Liver (tissue), 9 donors: ENCODE data around the gene CEP164. TPM values are rescaled to one million over a fixed set of nuclear protein-coding genes. Genes with fewer than 3 reads are reported as not detected.
A peak's percentile ranks its signal among the peaks of the same experiment; 100 is the strongest.
"Not testable (repeated sequence)": the region's sequence is repeated elsewhere in the genome, so short reads cannot be mapped to it uniquely, and the experiment has no call there.

Source experiments
- DNase-seq: peaks from one replicate; pipeline ENCODE4 v3.0.0-alpha.2; 2017; ENCODE audit warnings: low spot score
- H3K27ac ChIP-seq, 2 donors: one replicate each; pipeline ENCODE4 v1.7.0; 2013; ENCODE audit warnings: inconsistent platforms in 2 of 2, low read length in 2 of 2, control low read depth in 1 of 2, low read depth in 1 of 2, mild to moderate bottlenecking in 1 of 2
- H3K27me3 ChIP-seq, 4 donors: one replicate each; pipeline versions ENCODE4 v1.6.1 to v1.7.0; 2013; ENCODE audit warnings: low read length in 3 of 4, inconsistent platforms in 1 of 4, mild to moderate bottlenecking in 1 of 4, moderate library complexity in 1 of 4; ENCODE audit not compliant: control insufficient read depth in 4 of 4, insufficient read depth in 4 of 4
- H3K36me3 ChIP-seq, 4 donors: one replicate each; pipeline versions ENCODE4 v1.6.1 to v1.7.0; 2013; ENCODE audit warnings: low read length in 3 of 4, mild to moderate bottlenecking in 3 of 4, low read depth in 1 of 4, moderate library complexity in 1 of 4; ENCODE audit not compliant: control insufficient read depth in 4 of 4, insufficient read depth in 3 of 4
- H3K4me1 ChIP-seq, 4 donors: one replicate each; pipeline versions ENCODE4 v1.6.1 to v1.7.0; 2013; ENCODE audit warnings: low read length in 3 of 4, mild to moderate bottlenecking in 3 of 4, moderate library complexity in 1 of 4; ENCODE audit not compliant: control insufficient read depth in 4 of 4, insufficient read depth in 4 of 4
- H3K4me3 ChIP-seq, 3 donors: one replicate each; pipeline versions ENCODE4 v1.6.1 to v1.7.0; 2013; ENCODE audit warnings: low read length in 3 of 3, control low read depth in 1 of 3, low read depth in 1 of 3, mild to moderate bottlenecking in 1 of 3
- H3K9ac ChIP-seq, 2 donors: one replicate each; pipeline ENCODE4 v1.7.0; 2013; ENCODE audit warnings: low read length in 2 of 2, mild to moderate bottlenecking in 2 of 2, moderate library complexity in 2 of 2, control low read depth in 1 of 2, low read depth in 1 of 2
- H3K9me3 ChIP-seq, 4 donors: one replicate each; pipeline versions ENCODE4 v1.6.1 to v1.7.0; 2013; ENCODE audit warnings: low read length in 3 of 4; ENCODE audit not compliant: control insufficient read depth in 4 of 4
- ATF3 ChIP-seq: IDR thresholded peaks from 2 replicates; pipeline ENCODE4 v1.6.1; 2016; ENCODE audit warnings: antibody characterized with exemption
- FOXA2 ChIP-seq: IDR thresholded peaks from 2 replicates; pipeline ENCODE4 v1.6.1; 2016; ENCODE audit warnings: antibody characterized with exemption
- GABPA ChIP-seq, 2 donors: IDR thresholded peaks in 1 of 2; conservative IDR thresholded peaks in 1 of 2; 2 replicates each; pipeline ENCODE4 v1.6.1; 2016; ENCODE audit warnings: antibody characterized with exemption in 2 of 2, mild to moderate bottlenecking in 1 of 2, moderate library complexity in 1 of 2
- HNF4A ChIP-seq, 2 donors: conservative IDR thresholded peaks; 2 replicates each; pipeline ENCODE4 v1.6.1; 2016; ENCODE audit warnings: antibody characterized with exemption in 2 of 2, mild to moderate bottlenecking in 2 of 2
- HNF4G ChIP-seq: IDR thresholded peaks from 2 replicates; pipeline ENCODE4 v1.6.1; 2016; ENCODE audit warnings: antibody characterized with exemption
- JUND ChIP-seq, 2 donors: IDR thresholded peaks; 2 replicates each; pipeline ENCODE4 v1.6.1; 2016; ENCODE audit warnings: antibody characterized with exemption in 2 of 2
- MAX ChIP-seq: IDR thresholded peaks from 2 replicates; pipeline ENCODE4 v1.6.1; 2016; ENCODE audit warnings: antibody characterized with exemption
- NR2F2 ChIP-seq: IDR thresholded peaks from 2 replicates; pipeline ENCODE4 v1.6.1; 2016; ENCODE audit warnings: antibody characterized with exemption
- RAD21 ChIP-seq, 2 donors: IDR thresholded peaks; 2 replicates each; pipeline ENCODE4 v1.6.1; 2016; ENCODE audit warnings: antibody characterized with exemption in 2 of 2, mild to moderate bottlenecking in 2 of 2
- REST ChIP-seq: IDR thresholded peaks from 2 replicates; pipeline ENCODE4 v1.6.1; 2016; ENCODE audit warnings: antibody characterized with exemption, mild to moderate bottlenecking
- RXRA ChIP-seq, 2 donors: IDR thresholded peaks; 2 replicates each; pipeline ENCODE4 v1.6.1; 2017 to 2018; ENCODE audit warnings: antibody characterized with exemption in 2 of 2, mild to moderate bottlenecking in 1 of 2
- SP1 ChIP-seq: IDR thresholded peaks from 2 replicates; pipeline ENCODE4 v1.6.1; 2018; ENCODE audit warnings: antibody characterized with exemption, mild to moderate bottlenecking
- TAF1 ChIP-seq: conservative IDR thresholded peaks from 2 replicates; pipeline ENCODE4 v1.6.1; 2016; ENCODE audit warnings: antibody characterized with exemption, mild to moderate bottlenecking
- ZBTB33 ChIP-seq: IDR thresholded peaks from 2 replicates; pipeline ENCODE4 v1.6.1; 2016; ENCODE audit warnings: antibody characterized with exemption
- WGBS: extraction: QIAGEN DNeasy Blood & Tissue Kit; methylation state at CpG from one replicate; pipeline ENCODE4 v1.1.7; 2013; 5-methylcytosine and 5-hydroxymethylcytosine counted together
- polyA plus RNA-seq, 2 donors: library from polyadenylated mRNA; stranded (reverse) in 1 of 2; unstranded in 1 of 2; fragments of 200-250 nt in 1 of 2; fragments of >200 nt in 1 of 2; fragmentation: Nextera tagmentation in 1 of 2; extraction: Ambion mirVana in 1 of 2; gene quantifications; one replicate each; pipeline versions ENCODE4 v1.2.1 to v1.2.3, GENCODE V29; 2013 to 2015
- total RNA-seq, 2 donors: library from RNA; depleted of rRNA; stranded (reverse); fragments of >200 nt; gene quantifications; one replicate each; pipeline ENCODE4 v1.2.3, GENCODE V29; 2014
- donor health status: healthy.
- donor health status: healthy.
- donor health status: healthy.
- donor health status: healthy.
- donor health status: healthy.

Gene CEP164
- total and polyA plus RNA-seq, 4 donors: 4.1 to 12.3 (median 5.9) TPM

GRCh38 chr11:117319214-117319840 is 8.3 kb upstream of the CEP164 start:
- WGBS: 84% methylated on average over 5 of the region's 5 CpGs

GRCh38 chr11:117327255-117327566 is 443 bp upstream of the CEP164 start:
- DNase-seq, H3K27me3 ChIP-seq, H3K27ac ChIP-seq, H3K9ac ChIP-seq, H3K36me3 ChIP-seq, H3K9me3 ChIP-seq: not testable (repeated sequence)
- peaks cover 0 to 17% (median 10%) of the 10 kb centered on the region in 4 donors for H3K4me1 ChIP-seq
- peak overlapping the region; percentile 83 to 98 (median 97) for H3K4me3 ChIP-seq
- WGBS: 8% methylated on average over 5 of the region's 5 CpGs

More at GRCh38 chr11:117319214-117319840, 8.3 kb upstream of the CEP164 start:
- TF ChIP-seq RXRA (IDR thresholded peaks at IDR 0.05): no peak
- no peak for TF ChIP-seq ZBTB33
- no peak for TF ChIP-seq ATF3
- TF ChIP-seq GABPA (IDR thresholded peaks at IDR 0.05 in 1 of 2, conservative IDR thresholded peaks at IDR 0.05 in 1 of 2): no peak
- no peak for TF ChIP-seq NR2F2
- no peak for TF ChIP-seq REST
- TF ChIP-seq TAF1: no peak
- no peak for TF ChIP-seq SP1
- TF ChIP-seq HNF4G: no peak
- Histone ChIP-seq H3K4me3 (no peak overlapping the region), H3K9ac (no peak overlapping the region), H3K27me3 (no peaks in the 10 kb centered on the region), H3K27ac (no peak overlapping the region), H3K4me1 (peaks cover 7 to 23% (median 14%) of the 10 kb centered on the region in 4 donors), H3K36me3 (no peaks in the 10 kb centered on the region), H3K9me3 (no peaks in the 10 kb centered on the region)
- no peak for DNase-seq

GRCh38 chr11:117328375-117329010 is 839 bp downstream of the CEP164 start:
- H3K9me3 ChIP-seq: no peaks in the 10 kb centered on the region
- H3K27me3 ChIP-seq: no peaks in the 10 kb centered on the region
- no peaks in the 10 kb centered on the region for H3K36me3 ChIP-seq
- WGBS: 9% methylated on average over 15 of the region's 15 CpGs
- H3K9ac ChIP-seq: peak overlapping the region; percentile 87 to 93
- DNase-seq: no peak
- H3K4me3 ChIP-seq: peak overlapping the region; percentile 83 to 98 (median 97)
- peak overlapping the region; percentile 68 to 90 for H3K27ac ChIP-seq
- H3K4me1 ChIP-seq: peaks cover 0 to 17% (median 10%) of the 10 kb centered on the region in 4 donors
- no peak for TF ChIP-seq REST
- no peak for TF ChIP-seq NR2F2
- no peak for TF ChIP-seq RAD21 (IDR thresholded peaks at IDR 0.05)
- no peak for TF ChIP-seq FOXA2
- TF ChIP-seq JUND (IDR thresholded peaks at IDR 0.05): no peak
- TF ChIP-seq MAX: no peak
- TF ChIP-seq HNF4A (conservative IDR thresholded peaks at IDR 0.05): no peak
- no peak for TF ChIP-seq TAF1
